Measurements from ENCODE around the gene RMP24.

RMP24 gene

GRCh38 chr18:35949090-35949489 lies 23.4 kb upstream of the RMP24 start:
- Histone ChIP-seq H3F3A (replicated peaks; ENCODE audit: insufficient read depth) (no peaks in the 10 kb centered on the region), H2AFZ (ENCODE audit: low read depth) (no peak overlapping the region), H3K9me2 (no peaks in the 10 kb centered on the region), H4K20me1 (ENCODE audit: insufficient read depth) (no peaks in the 10 kb centered on the region), H3K4me3 (ENCODE audit: low read depth in 2 of 2, low read length in 1 of 2) (no peak overlapping the region), H3K27ac (ENCODE audit: low read depth in 2 of 2, low read length in 1 of 2) (no peak overlapping the region), H3K27me3 (ENCODE audit: insufficient read depth) (no peaks in the 10 kb centered on the region), H3K4me1 (ENCODE audit: control insufficient read depth in 1 of 2, insufficient read depth in 2 of 2, low read depth in 1 of 2, low read length in 1 of 2) (peaks cover 0 to 7% of the 10 kb centered on the region in 2 experiments; a peak in 1 of 4 replicates), H3K36me3 (replicated peaks in 1 of 2; ENCODE audit: control insufficient read depth in 1 of 2, insufficient read depth in 2 of 2, low read length in 1 of 2) (no peaks in the 10 kb centered on the region), H3K9ac (no peak overlapping the region), H3K79me2 (ENCODE audit: insufficient read depth) (no peaks in the 10 kb centered on the region), H3K9me3 (no peaks in the 10 kb centered on the region), H3K4me2 (no peak overlapping the region)
- no peak for DNase-seq
- ChIA-PET CTCF (interaction anchor here (1.4 to 6.0 kb wide), 9 partner anchors 8 to 541 kb away, joined by 3 to 74 read pairs (median 10); partner anchors contain the start of gene RMP24), POLR2A (no interaction called here)
- TF ChIP-seq REST (IDR thresholded peaks at IDR 0.05; ENCODE audit: low read depth, low read length) (no peak), TEAD4 (IDR thresholded peaks at IDR 0.05; ENCODE audit: borderline replicate concordance, insufficient read depth) (no peak), MEF2A (IDR thresholded peaks at IDR 0.05; ENCODE audit: borderline replicate concordance, low read depth) (no peak), FOSL2 (IDR thresholded peaks at IDR 0.05; ENCODE audit: borderline replicate concordance, low read depth) (no peak), FOXJ3 (CRISPR knock-in tag; IDR thresholded peaks at IDR 0.05) (no peak), TAF1 (IDR thresholded peaks at IDR 0.05; ENCODE audit: borderline replicate concordance, low read depth, low read length) (no peak), ELF1 (IDR thresholded peaks at IDR 0.05) (no peak), EP300 (IDR thresholded peaks at IDR 0.05; ENCODE audit: borderline replicate concordance in 1 of 2, low read depth in 1 of 2, low read length in 1 of 2) (no peak), CTCF (IDR thresholded peaks at IDR 0.05) (no peak), SIN3A (IDR thresholded peaks at IDR 0.05; ENCODE audit: borderline replicate concordance, low read depth, low read length) (no peak), TCF12 (IDR thresholded peaks at IDR 0.05) (no peak), MXI1 (IDR thresholded peaks at IDR 0.05; ENCODE audit: low read depth, low read length) (no peak), IRF3 (IDR thresholded peaks at IDR 0.05; ENCODE audit: low read depth, low read length) (no peak), NRF1 (IDR thresholded peaks at IDR 0.05; ENCODE audit: low read depth, low read length) (no peak), YY1 (IDR thresholded peaks at IDR 0.05; ENCODE audit: low read depth) (no peak), RXRA (IDR thresholded peaks at IDR 0.05; ENCODE audit: borderline replicate concordance, low read depth) (no peak), SMC3 (IDR thresholded peaks at IDR 0.05; ENCODE audit: low read depth, low read length) (no peak), MAX (IDR thresholded peaks at IDR 0.05; ENCODE audit: low read depth) (no peak)
- 63% methylated on average over 6 of the region's 6 CpGs for WGBS (ENCODE audit: low lambda C conversion rate)
